GM12874 (cell line): ENCODE data around the gene PKD1L1.

Source experiments
- CTCF ChIP-seq: IDR thresholded peaks from 2 replicates; pipeline ENCODE4 v1.5.1; 2011; ENCODE audit warnings: low read depth, mild to moderate bottlenecking, control low read depth, low read length, moderate library complexity; ENCODE audit not compliant: insufficient read depth

The PKD1L1 gene

DNA sequence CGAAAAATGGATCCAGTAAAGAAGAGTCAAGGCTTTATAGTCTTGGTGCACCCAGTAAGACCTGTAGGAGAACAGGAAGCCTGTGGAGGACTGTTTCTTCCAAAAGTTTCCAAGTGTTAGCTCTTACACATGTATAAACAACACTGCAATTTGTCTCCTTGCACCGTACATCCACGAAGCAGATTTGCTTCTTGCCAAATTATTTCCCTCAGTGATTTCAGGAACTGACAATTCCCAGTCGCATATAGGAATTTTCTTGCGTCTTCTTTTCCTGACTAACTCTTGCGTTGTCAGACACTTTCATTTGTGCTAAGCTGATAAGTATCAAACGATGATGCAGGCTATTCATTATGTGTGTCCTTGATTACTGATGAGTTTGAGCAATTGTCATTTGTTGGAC lies 182.1 kb downstream of the PKD1L1 start:
- TF ChIP-seq CTCF, result no peak

DNA sequence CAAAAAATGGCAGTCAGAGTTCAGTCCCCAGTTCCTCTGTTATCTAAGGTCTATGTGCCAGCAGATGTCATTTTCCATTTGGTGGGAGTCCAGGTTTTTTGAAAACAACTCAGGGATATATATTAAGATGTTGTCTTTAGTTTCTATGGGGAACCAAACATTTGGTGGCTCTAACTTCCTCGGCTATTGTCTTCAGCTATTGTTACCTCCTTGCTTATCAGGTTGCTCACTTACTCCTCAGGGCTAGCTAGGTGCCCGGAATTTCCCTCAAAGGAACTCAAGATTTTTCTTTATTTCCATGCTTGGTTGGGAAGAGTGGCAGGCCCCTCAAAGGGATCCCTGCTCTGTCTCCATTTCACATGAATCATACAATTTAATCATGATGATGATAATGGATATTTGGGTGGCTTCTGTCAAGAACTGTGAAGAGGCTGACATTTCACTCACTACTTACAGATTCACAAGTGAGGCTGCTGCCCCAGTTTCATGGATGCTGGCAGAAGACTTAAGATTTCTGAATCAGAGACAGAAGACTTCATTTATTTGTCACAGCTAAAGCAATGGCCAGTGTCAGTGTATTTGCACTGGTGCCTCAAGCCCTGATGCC lies 182.8 kb downstream of the PKD1L1 start:
- TF ChIP-seq CTCF, result no peak

DNA sequence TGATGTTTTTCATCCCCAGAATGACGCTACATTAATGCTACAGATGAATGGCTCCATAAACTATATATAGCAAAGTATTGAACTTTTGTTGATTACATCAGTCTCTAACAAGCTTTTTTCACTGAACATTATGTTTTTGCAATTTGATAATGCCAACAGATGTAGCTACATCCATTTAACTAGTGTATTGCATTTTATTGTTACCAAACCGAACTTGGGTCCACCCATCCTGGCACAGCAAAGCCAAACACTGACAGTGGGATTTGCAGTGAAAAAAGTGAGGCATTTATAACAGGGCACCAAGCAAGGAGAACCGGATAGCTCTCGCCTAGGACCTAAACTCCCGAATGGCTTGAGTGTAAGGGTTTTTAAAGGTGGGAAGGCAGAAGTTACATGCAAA lies 183.5 kb downstream of the PKD1L1 start:
- no peak for TF ChIP-seq CTCF

GRCh38 chr7:47763063-47763974 lies 184.9 kb downstream of the PKD1L1 start:
- no peak for TF ChIP-seq CTCF

GRCh38 chr7:47762746-47763062 lies 185.6 kb downstream of the PKD1L1 start:
- no peak for TF ChIP-seq CTCF

DNA sequence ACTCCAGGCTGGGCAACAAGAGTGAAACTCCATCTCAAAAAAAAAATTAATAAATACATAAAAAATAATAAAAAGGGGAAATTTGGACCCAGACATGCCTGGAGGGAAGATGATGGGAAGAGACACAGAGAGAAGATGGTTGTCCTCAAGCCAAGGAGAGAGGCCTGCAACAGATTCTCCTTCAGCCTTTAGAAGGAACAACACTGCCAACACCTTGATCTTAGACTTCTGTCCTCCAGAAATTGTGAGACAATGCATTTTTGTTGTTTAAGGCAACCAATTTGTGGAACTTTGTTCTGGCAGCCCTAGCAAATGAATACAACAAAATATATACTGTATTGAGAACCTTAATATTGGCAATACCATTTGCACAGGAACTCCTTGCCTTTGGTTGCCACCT lies 186.1 kb downstream of the PKD1L1 start:
- no peak for TF ChIP-seq CTCF

- no peak for TF ChIP-seq CTCF
Observed at GRCh38 chr7:47759056-47759706, 189.1 kb downstream of the PKD1L1 start.
